H9 (cell line): ENCODE results near the gene ERN1. TPM values are rescaled to one million over a fixed set of nuclear protein-coding genes. Genes with fewer than 3 reads are reported as not detected.

Source experiments
- DNase-seq: peaks from one replicate; pipeline ENCODE4 v3.0.0-alpha.2; 2017
- H2AFZ ChIP-seq: one replicate; pipeline ENCODE4 v1.6.1; 2013; ENCODE audit warnings: mild to moderate bottlenecking, low read length, control low read depth, moderate library complexity
- H2AK5ac ChIP-seq: 2 replicates; pipeline ENCODE4 v1.6.1; 2013; ENCODE audit warnings: low read length, control low read depth, mixed read lengths; ENCODE audit not compliant: insufficient read length
- H2BK120ac ChIP-seq: one replicate; pipeline ENCODE4 v1.6.1; 2013; ENCODE audit warnings: low read depth, mild to moderate bottlenecking, low read length, control low read depth, inconsistent platforms; ENCODE audit not compliant: poor library complexity, severe bottlenecking
- H2BK12ac ChIP-seq: 2 replicates; pipeline ENCODE4 v1.6.1; 2013; ENCODE audit warnings: low read length, control low read depth, mixed read lengths, low read depth; ENCODE audit not compliant: insufficient read length
- H2BK15ac ChIP-seq: 2 replicates; pipeline ENCODE4 v1.6.1; 2013; ENCODE audit warnings: low read depth, low read length, control low read depth
- H2BK20ac ChIP-seq: one replicate; pipeline ENCODE4 v1.6.1; 2013; ENCODE audit warnings: low read depth, mild to moderate bottlenecking, low read length, control low read depth, inconsistent platforms; ENCODE audit not compliant: poor library complexity, severe bottlenecking
- H2BK5ac ChIP-seq: 2 replicates; pipeline ENCODE4 v1.6.1; 2013; ENCODE audit warnings: low read length, control low read depth, mixed read lengths; ENCODE audit not compliant: insufficient read length
- H3K14ac ChIP-seq: 2 replicates; pipeline ENCODE4 v1.6.1; 2013; ENCODE audit warnings: low read length, control low read depth; ENCODE audit not compliant: insufficient read depth
- H3K18ac ChIP-seq: 2 replicates; pipeline ENCODE4 v1.6.1; 2013; ENCODE audit warnings: low read depth, mild to moderate bottlenecking, mixed read lengths, low read length, control low read depth; ENCODE audit not compliant: insufficient read length
- H3K23ac ChIP-seq: 2 replicates; pipeline ENCODE4 v1.6.1; 2013; ENCODE audit warnings: low read length, control low read depth, mixed read lengths, low read depth; ENCODE audit not compliant: insufficient read length
- H3K23me2 ChIP-seq: 2 replicates; pipeline ENCODE4 v1.6.1; 2013; ENCODE audit warnings: low read depth, mild to moderate bottlenecking, mixed read lengths, low read length, control low read depth; ENCODE audit not compliant: insufficient read length, poor library complexity, severe bottlenecking
- H3K27ac ChIP-seq: 2 replicates; pipeline ENCODE4 v1.5.1; 2013; ENCODE audit warnings: low read length, control low read depth, mixed read lengths, low read depth; ENCODE audit not compliant: insufficient read length
- H3K27me3 ChIP-seq: 2 replicates; pipeline ENCODE4 v1.6.1; 2013; ENCODE audit warnings: low read length, control low read depth, inconsistent platforms; ENCODE audit not compliant: insufficient read depth
- H3K4ac ChIP-seq: 2 replicates; pipeline ENCODE4 v1.6.1; 2013; ENCODE audit warnings: low read depth, mild to moderate bottlenecking, control low read depth, inconsistent platforms, low read length, moderate library complexity
- H3K4me1 ChIP-seq: 2 replicates; pipeline ENCODE4 v1.6.1; 2013; ENCODE audit warnings: low read length, control low read depth, inconsistent platforms; ENCODE audit not compliant: insufficient read depth
- H3K4me2 ChIP-seq: 2 replicates; pipeline ENCODE4 v1.6.1; 2013; ENCODE audit warnings: low read length, control low read depth, mixed read lengths; ENCODE audit not compliant: insufficient read length, insufficient read depth
- H3K56ac ChIP-seq: 2 replicates; pipeline ENCODE4 v1.6.1; 2013; ENCODE audit warnings: low read depth, mild to moderate bottlenecking, mixed read lengths, low read length, control low read depth; ENCODE audit not compliant: insufficient read length
- H3K79me1 ChIP-seq: 2 replicates; pipeline ENCODE4 v1.6.1; 2013; ENCODE audit warnings: low read depth, mild to moderate bottlenecking, moderate library complexity, low read length, control low read depth, inconsistent platforms; ENCODE audit not compliant: insufficient read depth, poor library complexity, severe bottlenecking
- H3K79me2 ChIP-seq: 2 replicates; pipeline ENCODE4 v1.6.1; 2013; ENCODE audit warnings: low read length, control low read depth, inconsistent platforms; ENCODE audit not compliant: insufficient read depth
- H3K9ac ChIP-seq: 2 replicates; pipeline ENCODE4 v1.6.1; 2013; ENCODE audit warnings: low read length, control low read depth, mixed read lengths; ENCODE audit not compliant: insufficient read length; ENCODE audit errors: extremely low read depth
- H3K9me3 ChIP-seq: one replicate; pipeline ENCODE4 v1.6.1; 2013; ENCODE audit warnings: low read depth, low read length, inconsistent platforms; ENCODE audit not compliant: control insufficient read depth
- H3T11ph ChIP-seq: one replicate; pipeline ENCODE4 v1.6.1; 2013; ENCODE audit warnings: mild to moderate bottlenecking, low read length, control low read depth, inconsistent platforms
- H4K20me1 ChIP-seq: one replicate; pipeline ENCODE4 v1.6.1; 2013; ENCODE audit not compliant: control insufficient read depth, insufficient read length, insufficient read depth
- H4K5ac ChIP-seq: 2 replicates; pipeline ENCODE4 v1.6.1; 2013; ENCODE audit warnings: low read depth, mild to moderate bottlenecking, mixed read lengths, low read length, control low read depth; ENCODE audit not compliant: insufficient read length
- H4K8ac ChIP-seq: replicated peaks from 2 replicates; pipeline ENCODE4 v1.6.1; 2013; ENCODE audit warnings: low read length, control low read depth, mixed read lengths, low read depth; ENCODE audit not compliant: insufficient read length
- H4K91ac ChIP-seq: 2 replicates; pipeline ENCODE4 v1.6.1; 2013; ENCODE audit warnings: low read depth, mild to moderate bottlenecking, moderate library complexity, mixed read lengths, low read length, control low read depth; ENCODE audit not compliant: insufficient read length
- H3K27ac Mint-ChIP-seq, 3 experiments: 2 replicates in 2 of 3; 3 replicates in 1 of 3; pipeline ENCODE4 v1.8.0; 2020 to 2021; ENCODE audit warnings: mixed read lengths in 3 of 3, mild to moderate bottlenecking in 1 of 3, moderate library complexity in 1 of 3
- H3K27me3 Mint-ChIP-seq: 2 replicates; pipeline ENCODE4 v1.8.0; 2021; ENCODE audit warnings: low read depth, mild to moderate bottlenecking, moderate library complexity, mixed read lengths
- H3K36me3 Mint-ChIP-seq, 3 experiments: 2 replicates in 2 of 3; 3 replicates in 1 of 3; pipeline ENCODE4 v1.8.0; 2020 to 2021; ENCODE audit warnings: low read depth in 3 of 3, mixed read lengths in 3 of 3; ENCODE audit not compliant: insufficient read depth in 1 of 3
- H3K4me1 Mint-ChIP-seq, 2 experiments: 2 replicates each; pipeline ENCODE4 v1.8.0; 2020; ENCODE audit warnings: mixed read lengths in 2 of 2
- H3K4me3 Mint-ChIP-seq, 2 experiments: 2 replicates in 1 of 2; 3 replicates in 1 of 2; pipeline ENCODE4 v1.8.0; 2020 to 2021; ENCODE audit warnings: mild to moderate bottlenecking in 2 of 2, mixed read lengths in 2 of 2, moderate library complexity in 1 of 2
- H3K9me3 Mint-ChIP-seq, 2 experiments: 2 replicates in 1 of 2; 3 replicates in 1 of 2; pipeline ENCODE4 v1.8.0; 2020; ENCODE audit warnings: mild to moderate bottlenecking in 2 of 2, mixed read lengths in 2 of 2, moderate library complexity in 1 of 2
- CTCF ChIP-seq: fragments of 200-600 bp; sonication (generic); conservative IDR thresholded peaks from 3 replicates; pipeline ENCODE4 v1.8.0; 2021; ENCODE audit warnings: antibody characterized with exemption, mild to moderate bottlenecking
- WGBS: extraction: QIAGEN DNeasy Blood & Tissue Kit; methylation state at CpG from one replicate; pipeline ENCODE4 v1.1.7; 2013; ENCODE audit warnings: missing lambda C conversion rate, low lambda C conversion rate, mixed read lengths; ENCODE audit not compliant: insufficient read length; ENCODE audit errors: extremely low coverage; 5-methylcytosine and 5-hydroxymethylcytosine counted together
- total RNA-seq: library from RNA; stranded (reverse); gene quantifications from 2 replicates; pipeline ENCODE4 v1.2.1, GENCODE V29; 2021

The ERN1 gene
- total RNA-seq, 1 experiment from 2014 or later = 5.0 TPM

- Histone ChIP-seq H2AK5ac (no peak overlapping the region), H2BK20ac (no peak overlapping the region), H3K27me3 (no peaks in the 10 kb centered on the region), H3K4me1 (peaks cover 6% of the 10 kb centered on the region; the same call in 1 of the 2 replicates), H3K9me3 (no peaks in the 10 kb centered on the region), H3K27ac (no peak overlapping the region), H3K23ac (no peak overlapping the region), H3K18ac (no peak overlapping the region), H3K79me2 (no peaks in the 10 kb centered on the region), H2BK12ac (no peak overlapping the region), H4K5ac (no peak overlapping the region), H3K4me2 (no peak overlapping the region), H2BK5ac (no peak overlapping the region), H2BK15ac (no peak overlapping the region), H3K79me1 (no peaks in the 10 kb centered on the region), H3K23me2 (no peaks in the 10 kb centered on the region), H3K14ac (no peak overlapping the region), H3K4ac (no peak overlapping the region), H3K56ac (no peak overlapping the region), H4K91ac (no peak overlapping the region), H2AFZ (no peak overlapping the region), H4K20me1 (no peaks in the 10 kb centered on the region), H2BK120ac (no peak overlapping the region), H3K9ac (no peak overlapping the region), H4K8ac (no peak overlapping the region), H3T11ph (no peak overlapping the region)
- Mint-ChIP-seq H3K36me3 (peaks cover 0 to 15% (median 4%) of the 10 kb centered on the region in 3 experiments; a peak in 6 of 7 replicates), H3K9me3 (no peaks in the 10 kb centered on the region), H3K4me3 (no peak overlapping the region), H3K27me3 (no peaks in the 10 kb centered on the region), H3K4me1 (peaks cover 21% of the 10 kb centered on the region in 2 experiments), H3K27ac (no peak overlapping the region)
- no peak for DNase-seq
- WGBS = no CpG with 5 or more reads among the region's 5 CpGs
- no peak for TF ChIP-seq CTCF
Measured at GRCh38 chr17:64058621-64059020, 71.3 kb downstream of the ERN1 start.
